Measurements from ENCODE around the gene BAIAP2. TPM values are rescaled to one million over a fixed set of nuclear protein-coding genes. Genes with fewer than 3 reads are reported as not detected.
A peak's percentile ranks its signal among the peaks of the same experiment; 100 is the strongest.

The BAIAP2 gene
- total RNA-seq, 6 donors from 2014 or later, result 90.7 to 231 (median 123) TPM

- Histone ChIP-seq H3K36me3 (peaks cover 0 to 52% (median 25%) of the 10 kb centered on the region in 4 donors), H3K27me3 (no peaks in the 10 kb centered on the region), H3K27ac (peak overlapping the region; percentile 73 to 86 (median 82)), H3K9me3 (no peaks in the 10 kb centered on the region), H3K4me3 (no peak overlapping the region), H3K4me1 (peaks cover 56 to 83% (median 62%) of the 10 kb centered on the region in 4 donors)
- ATAC-seq (ENCODE audit: low FRiP score in 2 of 2) (peak in 1 of 2 donors; percentile 4), DNase-seq (peak in 1 of 2 donors; percentile 83)
- 91 to 98% methylated on average over 8 to 14 of the region's 23 CpGs for WGBS, 2 donors
- TF ChIP-seq POLR2AphosphoS5 (IDR thresholded peaks at IDR 0.05) (no peak), POLR2A (IDR thresholded peaks at IDR 0.05) (no peak), EP300 (IDR thresholded peaks at IDR 0.05) (no peak)
- TF ChIP-seq, protein P1, sequence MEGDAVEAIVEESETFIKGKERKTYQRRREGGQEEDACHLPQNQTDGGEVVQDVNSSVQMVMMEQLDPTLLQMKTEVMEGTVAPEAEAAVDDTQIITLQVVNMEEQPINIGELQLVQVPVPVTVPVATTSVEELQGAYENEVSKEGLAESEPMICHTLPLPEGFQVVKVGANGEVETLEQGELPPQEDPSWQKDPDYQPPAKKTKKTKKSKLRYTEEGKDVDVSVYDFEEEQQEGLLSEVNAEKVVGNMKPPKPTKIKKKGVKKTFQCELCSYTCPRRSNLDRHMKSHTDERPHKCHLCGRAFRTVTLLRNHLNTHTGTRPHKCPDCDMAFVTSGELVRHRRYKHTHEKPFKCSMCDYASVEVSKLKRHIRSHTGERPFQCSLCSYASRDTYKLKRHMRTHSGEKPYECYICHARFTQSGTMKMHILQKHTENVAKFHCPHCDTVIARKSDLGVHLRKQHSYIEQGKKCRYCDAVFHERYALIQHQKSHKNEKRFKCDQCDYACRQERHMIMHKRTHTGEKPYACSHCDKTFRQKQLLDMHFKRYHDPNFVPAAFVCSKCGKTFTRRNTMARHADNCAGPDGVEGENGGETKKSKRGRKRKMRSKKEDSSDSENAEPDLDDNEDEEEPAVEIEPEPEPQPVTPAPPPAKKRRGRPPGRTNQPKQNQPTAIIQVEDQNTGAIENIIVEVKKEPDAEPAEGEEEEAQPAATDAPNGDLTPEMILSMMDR (IDR thresholded peaks at IDR 0.05), result no peak
Measured at GRCh38 chr17:81059026-81059425, 24.1 kb downstream of the BAIAP2 start.

DNA sequence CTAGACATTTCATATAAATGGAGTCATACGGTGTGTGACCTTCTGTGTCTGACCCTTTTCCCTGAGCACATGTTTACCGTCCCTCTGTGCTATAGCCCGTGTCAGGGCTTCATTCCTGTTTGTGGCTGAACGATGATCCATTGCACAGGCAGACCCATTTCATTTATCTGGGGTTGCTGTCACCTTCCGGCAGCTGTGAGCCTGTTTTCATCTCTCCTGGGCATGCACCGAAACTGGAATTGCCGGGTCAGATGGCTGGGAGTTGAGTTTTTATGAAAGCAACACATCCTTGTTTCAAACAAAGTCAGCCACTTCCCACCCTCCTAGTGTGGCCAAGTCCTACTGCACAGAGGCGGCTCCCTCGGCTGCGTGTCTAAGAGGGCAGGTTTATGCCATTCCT, 25.5 kb downstream of the BAIAP2 start:
- DNase-seq (no peak), ATAC-seq (ENCODE audit: low FRiP score in 2 of 2) (no peak)
- Histone ChIP-seq H3K4me3 (no peak overlapping the region), H3K27ac (peak overlapping the region; percentile 11 to 86 (median 50)), H3K4me1 (peaks cover 56 to 85% (median 64%) of the 10 kb centered on the region in 4 donors), H3K36me3 (peaks cover 0 to 44% (median 25%) of the 10 kb centered on the region in 4 donors), H3K27me3 (no peaks in the 10 kb centered on the region), H3K9me3 (no peaks in the 10 kb centered on the region)
- WGBS, 2 donors, result 79 to 86% methylated on average over 9 to 10 of the region's 10 CpGs
- TF ChIP-seq POLR2A (IDR thresholded peaks at IDR 0.05) (no peak), POLR2AphosphoS5 (IDR thresholded peaks at IDR 0.05) (no peak), EP300 (IDR thresholded peaks at IDR 0.05) (no peak)
- TF ChIP-seq, protein P1 (IDR thresholded peaks at IDR 0.05), result no peak

DNA sequence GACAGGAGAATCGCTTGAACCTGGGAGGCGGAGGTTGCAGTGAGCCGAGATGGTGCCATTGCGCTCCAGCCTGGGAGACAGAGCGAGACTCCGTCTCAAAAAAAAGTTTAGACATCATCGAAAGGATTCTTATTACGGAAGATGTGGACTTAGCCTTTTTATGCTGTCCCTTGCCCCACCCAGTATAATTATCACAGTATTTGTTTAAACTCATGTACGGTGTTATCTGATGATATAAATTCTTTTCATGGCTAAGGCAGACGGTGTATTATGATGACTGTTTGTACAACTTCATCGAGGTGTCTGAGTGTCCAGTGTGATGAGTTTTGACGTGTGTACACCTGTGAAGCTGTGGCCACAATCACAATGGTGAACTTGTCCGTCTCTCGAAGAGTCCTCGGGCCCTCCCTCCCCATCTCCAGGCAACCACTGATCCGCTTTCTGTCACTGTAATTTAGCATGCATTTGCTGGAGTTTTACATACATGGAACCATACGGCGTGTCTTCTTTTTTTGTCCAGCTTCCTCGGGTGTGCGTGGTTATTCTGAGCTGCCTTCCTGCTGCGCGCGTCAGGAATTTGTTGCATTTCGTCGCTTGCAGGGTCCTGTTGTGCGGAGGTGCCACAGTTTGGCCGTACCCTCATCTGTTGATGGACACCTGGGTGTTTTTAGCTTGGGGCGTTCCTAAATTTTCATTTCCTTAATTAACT, 26.2 kb downstream of the BAIAP2 start:
- DNase-seq, result no peak
- ATAC-seq (ENCODE audit: low FRiP score in 2 of 2), result no peak
- Histone ChIP-seq H3K9me3 (no peaks in the 10 kb centered on the region), H3K4me1 (peaks cover 58 to 85% (median 65%) of the 10 kb centered on the region in 4 donors), H3K36me3 (peaks cover 0 to 44% (median 25%) of the 10 kb centered on the region in 4 donors), H3K27me3 (no peaks in the 10 kb centered on the region), H3K4me3 (no peak overlapping the region), H3K27ac (peak overlapping the region in 1 of 4 donors; percentile 29)
- TF ChIP-seq POLR2AphosphoS5 (IDR thresholded peaks at IDR 0.05) (no peak), POLR2A (IDR thresholded peaks at IDR 0.05) (no peak), EP300 (IDR thresholded peaks at IDR 0.05) (no peak)
- TF ChIP-seq, protein P1 (IDR thresholded peaks at IDR 0.05), result no peak
- WGBS, 2 donors, result 91 to 92% methylated on average over 28 of the region's 28 CpGs

DNA sequence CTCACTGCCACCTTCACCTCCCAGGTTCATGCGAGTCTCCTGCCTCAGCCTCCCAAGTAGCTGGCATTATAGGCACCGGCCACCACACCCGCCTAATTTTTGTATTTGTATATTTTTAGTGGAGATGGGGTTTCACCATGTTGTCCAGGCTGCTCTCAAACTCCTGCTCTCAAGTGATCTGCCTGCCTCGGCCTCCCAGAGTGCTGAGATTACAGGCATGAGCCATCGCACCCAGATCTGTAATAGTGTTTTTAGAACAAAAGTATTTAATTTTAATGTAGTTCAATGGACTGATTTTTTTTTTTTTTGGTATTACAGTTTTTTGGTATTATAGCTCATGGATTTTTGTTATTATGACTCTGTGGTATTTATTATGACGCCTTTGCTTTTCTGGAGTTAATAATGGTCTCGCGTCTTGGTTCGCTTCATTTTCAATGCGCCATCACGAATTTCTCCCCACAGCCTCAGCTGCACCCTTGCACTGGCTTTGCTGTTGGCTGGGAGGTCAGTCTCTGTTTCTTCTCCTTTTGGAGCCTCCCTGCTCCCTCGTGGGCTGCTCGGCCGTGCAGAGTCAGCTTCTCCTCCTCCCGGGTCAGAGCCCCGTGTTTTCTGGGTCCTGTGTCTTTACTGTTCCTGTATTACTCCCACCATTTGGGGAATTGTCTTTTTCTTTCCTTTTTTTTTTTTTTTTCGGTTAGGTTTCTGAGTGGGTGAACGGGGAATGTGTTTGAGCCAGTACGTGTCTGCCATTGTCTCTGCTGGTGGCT, 27.2 kb downstream of the BAIAP2 start:
- 87 to 91% methylated on average over 19 of the region's 19 CpGs for whole genome bisulfite sequencing, 2 donors
- Histone ChIP-seq H3K27ac (peak overlapping the region in 1 of 4 donors; percentile 30), H3K9me3 (no peaks in the 10 kb centered on the region), H3K36me3 (peaks cover 0 to 51% (median 28%) of the 10 kb centered on the region in 4 donors), H3K27me3 (no peaks in the 10 kb centered on the region), H3K4me3 (no peak overlapping the region), H3K4me1 (peaks cover 51 to 79% (median 56%) of the 10 kb centered on the region in 4 donors)
- ATAC-seq (ENCODE audit: low FRiP score in 2 of 2) (no peak), DNase-seq (no peak)
- TF ChIP-seq EP300 (IDR thresholded peaks at IDR 0.05), result no peak
- TF ChIP-seq POLR2A (IDR thresholded peaks at IDR 0.05), result no peak
- TF ChIP-seq, protein P1 (IDR thresholded peaks at IDR 0.05), result no peak
- no peak for TF ChIP-seq POLR2AphosphoS5 (IDR thresholded peaks at IDR 0.05)
